Measurements from ENCODE around the gene TEX22. TPM values are rescaled to one million over a fixed set of nuclear protein-coding genes. Genes with fewer than 3 reads are reported as not detected.

The TEX22 gene, protein sequence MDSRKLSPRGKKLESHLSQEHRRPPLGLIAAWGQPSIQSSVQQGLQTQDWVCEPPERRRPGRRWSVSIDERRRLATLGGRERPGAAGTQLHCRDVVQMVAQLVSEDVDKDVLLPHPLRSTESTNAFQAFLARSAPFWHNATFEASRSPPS
- total RNA-seq: under 1 TPM in 2 of 4 donors, not detected in 2; 0.17 to 0.34 TPM

DNA sequence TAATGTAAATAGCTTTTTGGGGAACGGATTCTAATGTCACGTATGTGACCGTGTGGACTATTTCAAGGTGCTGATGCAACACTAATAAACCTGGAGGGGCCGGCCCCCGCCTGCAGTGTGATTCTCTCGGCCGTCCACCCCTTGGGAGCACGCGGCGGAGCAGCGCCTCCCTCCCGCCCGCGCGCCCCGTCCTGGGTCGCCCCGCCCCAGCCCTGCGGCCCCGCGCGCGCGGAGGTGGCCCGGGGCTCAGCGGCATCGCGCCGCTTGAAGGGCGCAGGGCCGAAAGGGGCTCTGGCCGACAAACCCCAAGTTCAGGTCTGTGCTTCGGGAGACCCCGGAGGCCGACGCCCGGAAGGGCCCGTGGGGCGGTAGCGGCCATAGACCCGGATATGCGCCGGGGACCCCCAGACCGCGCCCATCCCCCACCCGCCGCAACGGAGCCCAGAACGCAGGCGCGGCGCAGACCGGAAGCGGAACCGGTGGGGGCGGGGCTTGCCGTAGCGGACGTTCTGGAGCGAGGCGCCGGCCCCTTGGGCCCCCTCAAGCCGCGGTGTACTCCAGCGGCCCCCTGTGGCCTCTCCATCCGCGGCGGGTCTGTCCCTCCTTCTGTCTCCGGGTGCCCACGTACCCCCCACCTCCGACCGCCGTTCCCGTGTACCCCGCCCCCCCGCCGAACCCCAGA lies at the start of gene TEX22:
Gene TEX22, plus strand, starts transcription at position 495 of the 682 bp plus-strand sequence. CDS start 803 bp downstream, outside the sequence.
- WGBS, 2 donors: 1% methylated on average over 50 to 55 of the region's 77 CpGs
- intact Hi-C loops (cut with DNase I; ENCODE audit: low total_unique reads): no loop called here
- DNase-seq (ENCODE audit: low spot score in 2 of 2): peak; percentile 73 to 97
- TF ChIP-seq, protein P1, sequence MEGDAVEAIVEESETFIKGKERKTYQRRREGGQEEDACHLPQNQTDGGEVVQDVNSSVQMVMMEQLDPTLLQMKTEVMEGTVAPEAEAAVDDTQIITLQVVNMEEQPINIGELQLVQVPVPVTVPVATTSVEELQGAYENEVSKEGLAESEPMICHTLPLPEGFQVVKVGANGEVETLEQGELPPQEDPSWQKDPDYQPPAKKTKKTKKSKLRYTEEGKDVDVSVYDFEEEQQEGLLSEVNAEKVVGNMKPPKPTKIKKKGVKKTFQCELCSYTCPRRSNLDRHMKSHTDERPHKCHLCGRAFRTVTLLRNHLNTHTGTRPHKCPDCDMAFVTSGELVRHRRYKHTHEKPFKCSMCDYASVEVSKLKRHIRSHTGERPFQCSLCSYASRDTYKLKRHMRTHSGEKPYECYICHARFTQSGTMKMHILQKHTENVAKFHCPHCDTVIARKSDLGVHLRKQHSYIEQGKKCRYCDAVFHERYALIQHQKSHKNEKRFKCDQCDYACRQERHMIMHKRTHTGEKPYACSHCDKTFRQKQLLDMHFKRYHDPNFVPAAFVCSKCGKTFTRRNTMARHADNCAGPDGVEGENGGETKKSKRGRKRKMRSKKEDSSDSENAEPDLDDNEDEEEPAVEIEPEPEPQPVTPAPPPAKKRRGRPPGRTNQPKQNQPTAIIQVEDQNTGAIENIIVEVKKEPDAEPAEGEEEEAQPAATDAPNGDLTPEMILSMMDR (IDR thresholded peaks at IDR 0.05): no peak
- no peak for TF ChIP-seq POLR2A (IDR thresholded peaks at IDR 0.05)
- H3K4me3 ChIP-seq (ENCODE audit: low read depth, poor library complexity, severe bottlenecking): peak within 1 kb of the TSS; percentile 82

DNA sequence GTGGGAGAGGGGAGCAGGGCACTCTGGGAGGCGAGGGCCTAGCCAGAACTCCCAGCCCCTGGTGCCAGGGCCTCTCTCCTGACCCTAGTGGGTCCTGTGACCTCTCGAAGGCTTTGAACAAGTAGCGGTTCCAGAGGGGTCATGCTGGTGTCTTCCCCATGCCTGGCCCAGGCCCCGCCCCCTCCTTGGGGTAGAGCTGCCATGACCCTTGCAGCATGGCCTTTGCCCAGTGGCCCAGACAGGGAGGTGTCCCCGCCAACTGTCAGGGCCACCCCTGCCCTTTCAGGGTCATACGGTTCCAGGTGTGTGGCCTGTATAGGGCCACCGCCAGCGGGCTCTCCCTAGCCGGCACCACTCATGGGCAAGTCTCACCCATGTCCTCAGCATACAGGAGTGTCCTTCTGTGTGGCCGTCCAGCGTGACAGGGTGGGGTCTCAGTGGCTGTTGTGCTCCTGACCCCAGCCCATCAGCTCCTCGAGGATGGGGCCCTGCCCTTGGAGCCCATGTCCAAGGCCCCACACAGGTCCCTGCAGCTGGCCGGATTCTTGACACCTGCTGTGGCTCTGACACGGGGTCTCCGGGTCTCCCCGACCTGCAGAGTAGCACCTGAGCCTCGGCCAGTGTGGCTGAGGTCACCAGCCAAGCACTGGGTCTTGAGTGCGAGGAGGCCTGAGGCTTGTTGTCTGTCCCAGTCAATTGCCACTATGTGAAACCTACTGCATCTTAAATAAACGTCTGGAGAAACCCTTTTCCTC lies 49.2 kb upstream of the TEX22 start:
- intact Hi-C loops (cut with DNase I; ENCODE audit: low total_unique reads): no loop called here
- no peak for TF ChIP-seq POLR2A (IDR thresholded peaks at IDR 0.05)
- TF ChIP-seq, protein P1 (IDR thresholded peaks at IDR 0.05): no peak
- no peak for DNase-seq (ENCODE audit: low spot score in 2 of 2)
- WGBS, 2 donors: 89 to 92% methylated on average over 12 to 15 of the region's 19 CpGs
- no peak overlapping the region for H3K4me3 ChIP-seq (ENCODE audit: low read depth, poor library complexity, severe bottlenecking)

DNA sequence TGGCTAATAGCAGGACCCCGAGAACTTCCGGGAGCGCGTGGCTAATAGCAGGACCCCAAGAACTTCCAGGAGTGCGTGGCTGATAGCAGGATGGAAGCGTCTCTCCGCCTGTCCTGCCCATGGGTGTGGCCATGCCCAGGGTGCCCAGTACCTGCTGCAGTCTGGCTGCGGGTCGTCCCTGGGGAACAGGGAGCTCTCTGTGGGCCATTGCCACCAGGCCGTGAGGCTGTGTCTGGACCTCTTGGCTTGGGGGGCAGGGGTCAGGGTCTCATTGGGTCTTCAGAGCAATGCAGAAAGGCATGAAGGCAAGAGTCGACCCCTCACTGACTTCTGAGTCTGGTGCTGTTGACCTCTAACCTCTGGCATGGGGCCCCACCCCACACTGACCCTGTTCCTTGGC lies 48.3 kb upstream of the TEX22 start:
- intact Hi-C loops (cut with DNase I; ENCODE audit: low total_unique reads): loop anchor here (5.0 to 10.0 kb wide), 2 partner anchors 148 to 255 kb away; no protein-coding TSS in a partner anchor
- H3K4me3 ChIP-seq (ENCODE audit: low read depth, poor library complexity, severe bottlenecking): no peak overlapping the region
- no peak for DNase-seq (ENCODE audit: low spot score in 2 of 2)
- TF ChIP-seq POLR2A (IDR thresholded peaks at IDR 0.05): no peak
- TF ChIP-seq, protein P1 (IDR thresholded peaks at IDR 0.05): no peak
- WGBS, 2 donors: 85 to 93% methylated on average over 11 of the region's 11 CpGs

DNA sequence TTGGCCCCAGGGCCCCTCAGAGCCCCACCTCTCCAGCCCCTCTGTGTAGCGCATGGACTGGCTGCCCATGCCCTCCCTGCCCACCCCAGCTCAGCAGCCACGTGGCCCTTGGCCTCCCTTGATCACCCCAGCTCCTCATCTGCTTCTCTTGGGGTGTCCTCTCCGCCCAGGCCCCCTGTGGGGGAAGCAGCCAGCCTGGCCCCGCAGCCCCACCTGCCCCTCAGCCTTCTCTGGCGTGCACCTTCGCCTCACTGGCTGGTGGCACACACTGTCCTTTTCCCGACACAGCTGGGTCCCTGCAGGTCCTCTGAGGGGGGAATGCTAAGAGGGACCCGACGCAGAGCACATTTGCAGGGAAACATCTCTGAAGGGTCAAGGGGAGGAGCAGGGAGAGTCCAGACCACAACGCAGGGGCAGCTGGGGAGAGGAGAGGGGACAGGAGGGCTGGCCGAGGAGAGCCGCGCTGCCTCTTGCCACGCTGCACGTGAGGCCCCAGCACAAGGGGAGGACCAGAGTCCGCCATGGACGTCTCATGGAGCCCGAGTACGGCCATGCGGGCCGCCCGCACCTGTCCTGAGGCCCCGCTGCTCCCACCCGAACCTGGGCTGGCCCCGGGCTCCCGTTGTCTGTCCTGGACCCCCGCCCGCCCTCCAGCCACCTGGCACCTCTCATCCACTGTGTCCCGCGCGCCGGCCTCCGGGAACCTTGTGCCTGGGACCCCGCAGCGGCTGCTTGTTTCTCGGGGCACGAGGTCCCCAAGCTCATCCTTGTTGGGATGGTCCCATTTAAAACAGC lies 47.7 kb upstream of the TEX22 start:
- 94 to 95% methylated on average over 34 to 35 of the region's 37 CpGs for WGBS, 2 donors
- intact Hi-C loops (cut with DNase I; ENCODE audit: low total_unique reads): loop anchor here (5.0 to 10.0 kb wide), 2 partner anchors 148 to 256 kb away; no protein-coding TSS in a partner anchor
- no peak overlapping the region for H3K4me3 ChIP-seq (ENCODE audit: low read depth, poor library complexity, severe bottlenecking)
- TF ChIP-seq POLR2A (IDR thresholded peaks at IDR 0.05): no peak
- TF ChIP-seq, protein P1 (IDR thresholded peaks at IDR 0.05): no peak
- DNase-seq (ENCODE audit: low spot score in 2 of 2): no peak

DNA sequence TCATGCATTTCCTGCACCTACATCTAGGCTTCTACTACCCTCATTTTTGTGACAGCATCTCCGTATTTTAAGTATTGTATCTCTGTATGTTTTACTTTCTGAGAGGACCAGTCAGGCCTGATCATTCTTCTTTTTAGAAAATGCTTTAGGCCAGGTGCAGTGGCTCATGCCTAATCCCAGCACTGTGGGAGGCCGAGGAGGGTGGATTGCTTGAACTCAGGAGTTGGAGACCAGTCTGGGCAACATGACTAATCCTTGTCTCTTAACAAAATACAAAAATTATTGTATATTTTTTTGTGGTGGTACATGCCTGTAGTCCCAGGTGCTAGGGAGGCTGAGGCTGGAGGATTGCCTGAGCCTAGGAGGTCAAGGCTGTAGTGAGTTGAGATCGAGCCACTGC lies 46.9 kb upstream of the TEX22 start:
- DNase-seq (ENCODE audit: low spot score in 2 of 2): no peak
- H3K4me3 ChIP-seq (ENCODE audit: low read depth, poor library complexity, severe bottlenecking): no peak overlapping the region
- 88 to 91% methylated on average over 3 of the region's 3 CpGs for WGBS, 2 donors
- intact Hi-C loops (cut with DNase I; ENCODE audit: low total_unique reads): loop anchor here (5.0 to 10.0 kb wide), 2 partner anchors 149 to 257 kb away; no protein-coding TSS in a partner anchor
- no peak for TF ChIP-seq POLR2A (IDR thresholded peaks at IDR 0.05)
- TF ChIP-seq, protein P1 (IDR thresholded peaks at IDR 0.05): no peak

Data from lower leg skin (tissue), 4 donors.